Measurements from ENCODE around the gene CES2. TPM values are rescaled to one million over a fixed set of nuclear protein-coding genes. Genes with fewer than 3 reads are reported as not detected.

CES2 gene
- total and polyA plus RNA-seq, 9 of the 15 experiments (the other 6 are each of a cell fraction or from before 2014, with no cell fraction given): 2.2 to 37.9 (median 24.4) TPM

- TF ChIP-seq JUN (IDR thresholded peaks at IDR 0.05; ENCODE audit: borderline replicate concordance, low read depth, low read length) (peak; percentile 99), JUN (CRISPR knock-in tag; IDR thresholded peaks at IDR 0.05; ENCODE audit: borderline replicate concordance) (peak; percentile 89; the same call in 1 of the 2 replicates), E4F1 (CRISPR knock-in tag; IDR thresholded peaks at IDR 0.05; ENCODE audit: borderline replicate concordance) (no peak), NR3C1 (CRISPR knock-in tag; IDR thresholded peaks at IDR 0.05) (no peak), FOS (IDR thresholded peaks at IDR 0.05; ENCODE audit: extremely low read depth, insufficient read length) (peak; percentile 14), SFPQ (IDR thresholded peaks at IDR 0.05; ENCODE audit: low read depth, low read length) (no peak), ARNT (IDR thresholded peaks at IDR 0.05) (peak in 1 of 2 experiments; percentile 85; a peak in 2 of 4 replicates), PYGO2 (tag; IDR thresholded peaks at IDR 0.05) (0 out of 2 replicates have a peak, but pooled peaks have one; percentile 1), ZNF217 (CRISPR knock-in tag; IDR thresholded peaks at IDR 0.05) (no peak), POLR2G (IDR thresholded peaks at IDR 0.05; ENCODE audit: low read depth, low read length) (peak; percentile 73), RBM34 (IDR thresholded peaks at IDR 0.05; ENCODE audit: borderline replicate concordance, insufficient read depth, low read length) (no peak), ZNF76 (CRISPR knock-in tag; IDR thresholded peaks at IDR 0.05; ENCODE audit: borderline replicate concordance) (no peak), KHSRP (IDR thresholded peaks at IDR 0.05) (no peak), TAF9B (IDR thresholded peaks at IDR 0.05; ENCODE audit: partially characterized antibody) (peak; percentile 85), ZNF354B (CRISPR knock-in tag; IDR thresholded peaks at IDR 0.05) (no peak), MEF2A (IDR thresholded peaks at IDR 0.05; ENCODE audit: control insufficient read depth, low read depth, low read length) (no peak), ZNF77 (CRISPR knock-in tag; IDR thresholded peaks at IDR 0.05) (no peak), NCOA6 (IDR thresholded peaks at IDR 0.05) (0 out of 2 replicates have a peak, but pooled peaks have one; percentile 42), KLF6 (CRISPR knock-in tag; IDR thresholded peaks at IDR 0.05; ENCODE audit: borderline replicate concordance) (no peak), SLC30A9 (CRISPR knock-in tag; IDR thresholded peaks at IDR 0.05) (no peak), DPF2 (IDR thresholded peaks at IDR 0.05) (peak; percentile 94), MAZ (CRISPR knock-in tag; conservative IDR thresholded peaks at IDR 0.05 in 1 of 2, IDR thresholded peaks at IDR 0.05 in 1 of 2) (peak; percentile 44 to 58; a peak in 2 of 4 replicates), KLF10 (CRISPR knock-in tag; IDR thresholded peaks at IDR 0.05) (no peak), SPI1 (IDR thresholded peaks at IDR 0.05; ENCODE audit: borderline replicate concordance, low read depth, low read length) (no peak), FOXJ2 (tag; IDR thresholded peaks at IDR 0.05) (peak; percentile 81)
- TF ChIP-seq, protein P1, sequence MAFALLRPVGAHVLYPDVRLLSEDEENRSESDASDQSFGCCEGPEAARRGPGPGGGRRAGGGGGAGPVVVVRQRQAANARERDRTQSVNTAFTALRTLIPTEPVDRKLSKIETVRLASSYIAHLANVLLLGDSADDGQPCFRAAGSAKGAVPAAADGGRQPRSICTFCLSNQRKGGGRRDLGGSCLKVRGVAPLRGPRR (CRISPR knock-in tag; IDR thresholded peaks at IDR 0.05): no peak
Measured at GRCh38 chr16:66899945-66900710, 35.2 kb upstream of the CES2 start (continued).
